ENCODE measurements around the gene ZFP1.
A peak's percentile ranks its signal among the peaks of the same experiment; 100 is the strongest.

ZFP1 gene

GRCh38 chr16:75148311-75149195, at the start of gene ZFP1:
TSS of gene ZFP1 (plus strand) at chr16:75148524. CDS start at chr16:75152952, 4,428 bp downstream.
- DNase-seq (ENCODE audit: low read depth in 3 of 3): peak; percentile 90 to 94 (median 91)

DNA sequence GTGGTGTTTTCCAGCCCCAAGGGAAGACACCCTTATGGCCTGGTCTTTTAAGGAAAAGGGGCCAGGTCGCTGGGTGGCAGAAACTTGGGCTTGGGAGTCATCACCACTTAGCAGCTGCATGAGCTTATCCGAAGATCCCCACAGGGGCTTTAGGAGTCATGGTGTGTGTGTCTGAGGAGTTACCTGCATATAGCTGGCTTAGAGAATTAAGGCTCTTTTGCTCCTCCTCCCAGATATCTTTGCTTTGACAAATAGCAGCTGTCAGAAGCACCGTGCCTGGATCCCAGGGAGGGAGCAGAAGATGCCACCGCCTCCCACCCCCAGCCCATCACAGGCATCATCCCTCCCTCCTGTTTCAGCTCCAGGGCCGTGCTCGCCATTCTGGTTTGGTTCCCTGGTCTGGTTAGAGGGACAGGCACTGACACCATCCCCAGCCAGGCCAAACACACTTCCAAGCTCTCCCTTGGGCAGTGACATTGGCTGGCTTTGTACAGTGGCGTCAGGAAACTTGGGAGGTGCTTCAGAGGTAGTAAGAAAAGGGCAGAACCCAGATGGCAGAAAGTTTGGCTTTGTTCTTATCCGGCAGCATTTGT, 49.2 kb upstream of the ZFP1 start:
- DNase-seq (ENCODE audit: low read depth in 3 of 3): no peak

DNA sequence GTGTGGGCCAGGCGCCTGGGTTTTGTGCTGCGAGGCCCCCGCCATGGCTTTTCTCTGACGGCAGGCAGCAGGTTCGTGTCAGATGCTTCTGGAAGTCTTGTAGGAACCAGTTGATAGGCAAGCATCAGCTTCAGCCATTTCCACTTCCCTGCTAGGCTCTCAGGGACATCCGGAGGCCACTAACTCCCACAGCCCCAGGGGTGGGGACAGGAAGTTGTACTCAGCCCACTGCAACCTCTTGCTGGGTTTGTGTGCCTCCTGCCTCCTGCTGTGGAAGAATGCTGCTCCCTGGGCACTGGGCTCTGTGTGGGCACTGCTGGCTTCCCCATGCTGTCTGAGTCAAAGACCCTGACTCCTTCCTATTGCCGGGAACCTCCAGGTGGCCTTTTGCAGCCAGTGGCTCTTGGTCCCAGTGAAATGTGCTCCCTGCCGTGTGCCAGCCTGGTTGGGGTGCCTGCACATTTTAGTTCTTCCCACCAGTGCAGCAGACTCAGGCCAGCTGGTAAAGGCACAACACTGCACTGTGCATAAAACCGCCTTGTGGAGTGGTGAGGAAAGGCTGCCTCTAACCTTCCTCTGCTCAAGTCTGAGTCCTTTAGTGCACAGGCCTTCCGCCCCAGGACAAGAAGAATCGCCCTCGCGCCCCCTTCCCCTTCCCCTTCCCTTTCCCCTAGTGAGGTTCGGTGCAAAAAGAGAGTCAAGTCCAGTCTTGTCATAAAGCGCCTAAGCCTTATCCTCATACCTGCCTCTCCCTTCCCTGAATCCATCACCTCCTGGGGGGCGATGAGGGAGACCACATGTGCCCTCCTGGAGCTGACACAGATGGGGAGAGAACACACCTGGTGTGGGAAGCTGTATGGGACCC, 48.4 kb upstream of the ZFP1 start:
- DNase-seq (ENCODE audit: low read depth in 3 of 3): no peak

- DNase-seq (ENCODE audit: low read depth in 3 of 3): no peak
Measured at GRCh38 chr16:75100603-75100990, 47.7 kb upstream of the ZFP1 start.

GRCh38 chr16:75101635-75102034, 46.7 kb upstream of the ZFP1 start:
- DNase-seq (ENCODE audit: low read depth in 3 of 3): no peak

GRCh38 chr16:75102595-75102994, 45.7 kb upstream of the ZFP1 start:
- no peak for DNase-seq (ENCODE audit: low read depth in 3 of 3)

- DNase-seq (ENCODE audit: low read depth in 3 of 3): no peak
Measured at GRCh38 chr16:75103994-75104393, 44.3 kb upstream of the ZFP1 start.

DNA sequence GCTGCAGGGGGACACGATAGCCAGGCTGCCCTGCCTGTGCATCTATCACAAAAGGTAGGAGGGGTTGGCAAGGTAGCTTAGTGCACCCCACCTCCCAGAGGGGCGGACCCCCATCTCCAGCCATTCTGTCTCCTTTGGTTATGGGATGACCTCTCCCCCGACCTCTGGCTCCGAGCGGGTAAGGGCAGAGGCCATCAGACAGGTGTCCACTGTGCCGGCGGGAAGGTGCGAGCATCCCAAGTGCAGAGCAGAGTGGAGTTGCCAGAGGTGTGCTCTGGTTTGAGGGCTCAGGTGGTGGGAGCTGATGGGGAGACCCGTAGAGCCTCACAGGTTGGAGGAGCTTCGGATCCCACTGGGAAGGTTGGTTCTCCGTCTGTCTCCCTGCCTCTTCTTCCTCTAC, 43.5 kb upstream of the ZFP1 start:
- no peak for DNase-seq (ENCODE audit: low read depth in 3 of 3)

GRCh38 chr16:75105306-75106061, 42.8 kb upstream of the ZFP1 start:
- DNase-seq (ENCODE audit: low read depth in 3 of 3): no peak

GRCh38 chr16:75106351-75107274, 41.7 kb upstream of the ZFP1 start:
- DNase-seq (ENCODE audit: low read depth in 3 of 3): no peak

GRCh38 chr16:75107505-75107904, 40.8 kb upstream of the ZFP1 start:
- DNase-seq (ENCODE audit: low read depth in 3 of 3): no peak

DNA sequence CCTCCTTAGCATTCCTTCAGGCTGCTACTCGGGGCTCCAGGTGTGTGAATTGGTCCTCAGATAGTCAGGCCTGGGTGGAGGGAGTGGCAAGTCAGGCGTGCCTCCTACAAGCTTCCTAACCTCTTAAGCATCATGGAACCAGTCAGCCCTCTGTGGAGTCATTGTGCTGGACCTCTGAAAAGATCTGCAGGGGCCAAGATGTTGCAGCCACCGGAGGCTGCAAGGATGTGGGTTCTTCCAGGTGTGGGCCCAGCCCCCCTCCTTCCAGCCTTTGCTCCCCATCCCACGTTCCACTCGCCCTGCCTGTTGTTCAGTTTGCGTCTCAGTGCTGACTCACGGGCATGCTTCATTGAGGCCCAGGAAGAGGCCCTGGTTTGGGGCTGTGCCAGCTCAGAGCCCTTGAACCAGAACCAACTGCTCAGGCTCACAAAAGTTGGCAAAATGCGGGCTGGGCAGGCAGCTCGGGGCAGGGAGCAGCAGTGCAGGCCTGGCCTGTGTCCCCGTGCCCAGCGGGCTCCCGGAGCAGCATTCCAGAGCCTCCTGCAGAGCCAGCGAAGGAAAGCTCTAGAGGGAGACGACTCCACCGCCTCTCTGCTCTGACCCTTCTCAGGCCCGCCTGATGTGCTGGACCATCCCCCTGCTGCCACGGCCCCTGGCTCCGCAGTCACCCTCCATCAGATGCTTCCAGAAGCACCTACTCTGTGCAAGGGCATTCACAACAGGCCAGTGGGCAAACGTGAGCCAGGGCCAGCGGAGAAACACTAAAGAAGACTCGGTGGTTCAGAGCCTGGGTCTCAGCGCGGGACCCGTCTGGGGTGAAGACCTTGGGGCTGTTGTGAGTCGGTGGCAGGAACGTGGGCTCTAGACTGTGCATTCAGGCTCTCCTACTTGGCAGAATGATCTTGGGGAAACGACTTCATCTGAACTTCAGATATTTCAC, 39.3 kb upstream of the ZFP1 start:
- DNase-seq (ENCODE audit: low read depth in 3 of 3): peak; percentile 57 to 65 (median 63)

GRCh38 chr16:75109732-75110243, 38.5 kb upstream of the ZFP1 start:
- DNase-seq (ENCODE audit: low read depth in 3 of 3): no peak

DNA sequence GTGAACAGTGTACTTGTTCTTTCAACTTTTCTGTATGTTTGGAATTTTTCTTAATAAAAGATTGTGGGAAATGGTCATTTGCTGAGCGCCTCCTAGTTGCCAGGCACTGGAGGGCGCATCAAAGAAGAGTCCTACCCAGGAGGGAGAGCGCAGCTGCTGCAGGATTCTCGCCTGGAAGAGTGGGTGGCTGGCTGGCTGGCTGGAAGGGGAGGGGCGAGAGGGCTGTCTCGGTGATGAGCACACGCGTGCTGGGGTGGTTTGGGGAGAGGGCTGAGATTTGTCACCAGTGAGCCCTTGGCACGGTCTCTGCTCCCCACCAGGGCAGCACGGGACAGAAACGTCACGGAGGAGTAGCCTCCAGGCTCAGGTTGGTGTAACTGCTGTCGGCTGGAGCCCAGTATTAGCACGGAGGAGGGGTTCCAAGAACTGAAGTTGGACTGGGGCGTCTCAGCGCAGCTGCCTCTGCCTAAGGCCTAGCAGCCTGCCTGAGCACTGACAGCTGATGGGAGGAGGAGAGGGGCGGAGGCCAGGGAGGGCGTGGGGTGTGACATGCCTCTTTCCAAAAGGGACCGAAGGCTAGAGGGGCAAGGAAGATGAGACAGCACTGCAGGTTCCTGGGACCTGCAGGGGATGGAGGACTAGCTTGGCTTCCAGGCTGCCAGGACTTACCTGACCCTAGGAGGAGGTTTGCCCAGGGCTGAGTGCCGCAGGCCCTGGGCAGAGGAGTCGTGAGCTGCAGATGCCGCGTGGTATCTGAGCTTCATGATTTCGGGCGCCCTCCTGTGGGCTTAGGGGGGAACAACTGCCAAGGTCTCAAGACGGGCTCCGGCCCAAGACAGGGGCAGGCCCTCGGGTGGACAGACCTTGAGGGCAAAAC, 37.4 kb upstream of the ZFP1 start:
- DNase-seq (ENCODE audit: low read depth in 3 of 3): peak; percentile 62 to 72 (median 64)

- DNase-seq (ENCODE audit: low read depth in 3 of 3): no peak
Measured at GRCh38 chr16:75111514-75111940, 36.8 kb upstream of the ZFP1 start.

- DNase-seq (ENCODE audit: low read depth in 3 of 3): no peak
Measured at GRCh38 chr16:75111961-75112733, 36.2 kb upstream of the ZFP1 start.

All from stimulated activated CD4-positive, alpha-beta T cell treated with anti-CD3 and anti-CD28 coated beads, TNF-alpha, amount 100 ng/mL, for 4 hours (primary cell).